Uterus (tissue), 2 donors: ENCODE results near the gene CYP2U1.

Experiments used
- CTCF ChIP-seq, 4 experiments: fragments of 200-600 bp in 2 of 4; fragments of 450-650 bp in 2 of 4; sonication (generic) in 2 of 4; IDR thresholded peaks; one replicate each; pipeline ENCODE4 v1.5.1; 2016 to 2019; ENCODE audit warnings: antibody characterized with exemption in 4 of 4, mild to moderate bottlenecking in 2 of 4, moderate library complexity in 1 of 4
- POLR2A ChIP-seq, 2 donors: fragments of 450-650 bp; IDR thresholded peaks; one replicate each; pipeline ENCODE4 v1.6.1; 2016; ENCODE audit warnings: antibody characterized with exemption in 2 of 2, mild to moderate bottlenecking in 1 of 2, moderate library complexity in 1 of 2

GRCh38 chr4:107989537-107990386 is 58.4 kb downstream of the CYP2U1 start, which contains the start of gene HADH:
- TF ChIP-seq CTCF (IDR thresholded peaks at IDR 0.05) (no peak), POLR2A (IDR thresholded peaks at IDR 0.05) (peak; percentile 91 to 94)
